Activated T-cell treated with anti-CD3 and anti-CD28 coated beads for 48 hours (primary cell): Measurements from ENCODE around the gene KIAA0586.
"Not testable (repeated sequence)": the region's sequence is repeated elsewhere in the genome, so short reads cannot be mapped to it uniquely, and the experiment has no call there.

Experiments used
- DNase-seq: peaks from one replicate; pipeline ENCODE4 v3.0.0-alpha.2; 2020; ENCODE audit warnings: low read depth

The KIAA0586 gene

DNA sequence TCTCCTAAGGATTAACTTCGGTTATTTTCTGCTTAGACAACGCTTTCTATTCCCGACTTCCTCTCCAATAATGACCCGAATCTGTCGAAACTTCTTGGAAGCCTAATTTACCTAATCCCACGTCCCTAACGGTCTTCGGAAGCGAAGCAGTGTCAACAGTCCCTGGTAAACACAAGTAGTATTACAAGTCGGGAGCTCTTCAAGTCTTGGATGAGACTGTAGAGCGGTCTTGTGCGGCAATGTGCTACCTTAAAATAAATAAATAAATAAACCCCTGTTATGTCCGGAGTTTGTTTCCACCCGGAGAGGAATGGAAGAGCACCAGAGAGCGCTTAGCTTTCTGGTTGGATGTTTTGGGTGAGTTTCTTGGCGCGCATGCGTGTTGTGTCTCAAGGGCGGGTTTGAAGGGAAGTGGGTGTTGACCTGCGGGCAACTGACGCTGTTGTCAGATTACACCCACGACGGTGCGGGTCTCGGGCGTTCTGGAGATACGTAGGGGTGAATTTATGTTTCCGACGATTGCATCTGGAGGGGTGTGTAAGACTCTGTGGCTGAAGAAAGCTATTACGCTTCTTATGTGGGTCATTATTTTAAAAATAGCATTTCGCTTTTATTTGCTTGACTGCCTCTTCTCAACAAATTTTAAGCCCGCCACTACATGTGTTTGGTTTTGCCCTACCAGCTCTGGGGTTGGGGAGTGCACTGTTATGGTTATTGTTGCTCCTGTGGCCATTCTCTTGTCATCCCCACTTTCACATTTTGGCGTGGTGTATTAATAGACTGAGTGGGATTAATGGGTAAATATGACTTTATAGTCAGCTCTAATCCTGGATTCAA is at the start of gene KIAA0586, which contains the start of gene TIMM9:
TSS of gene KIAA0586 (plus strand) at position 439 of the 837 bp plus-strand sequence. CDS start 546 bp downstream, outside the sequence.
TSS of gene TIMM9 (minus strand) at position 251 of the 837 bp plus-strand sequence. CDS start 15,586 bp downstream, outside the sequence.
- DNase-seq: peak; percentile 90

DNA sequence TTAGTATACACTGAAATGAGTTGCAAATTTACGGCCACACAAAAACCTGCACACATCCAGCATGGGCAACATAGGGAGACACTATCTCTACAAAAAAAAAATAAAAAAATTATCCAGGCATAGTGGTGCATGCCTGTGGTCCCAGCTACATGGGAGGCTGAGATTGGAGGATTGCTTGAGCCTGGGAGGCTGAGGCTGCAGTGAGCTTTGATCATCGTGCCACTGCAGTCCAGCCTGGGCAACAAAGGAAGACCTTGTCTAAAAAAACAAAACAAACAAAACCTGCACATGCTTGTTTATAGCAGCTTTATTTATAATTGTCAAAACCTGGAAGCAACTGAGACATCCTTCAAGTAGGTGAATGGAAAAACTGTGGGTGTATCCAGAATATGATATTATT is 36.7 kb upstream of the KIAA0586 start:
- DNase-seq: no peak

DNA sequence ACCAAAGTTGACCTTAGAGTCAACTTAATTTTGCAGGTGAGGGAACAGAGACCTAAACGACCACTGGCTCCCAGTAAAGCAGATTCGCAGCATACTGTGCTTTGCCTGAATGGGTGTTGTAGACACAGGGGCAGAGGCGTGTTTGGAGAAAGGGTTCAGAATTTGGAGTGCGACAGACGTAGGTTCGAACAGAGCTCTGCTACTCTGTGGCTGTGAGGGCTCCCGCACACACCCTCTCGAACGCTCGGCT is 32.0 kb upstream of the KIAA0586 start:
- DNase-seq: no peak

DNA sequence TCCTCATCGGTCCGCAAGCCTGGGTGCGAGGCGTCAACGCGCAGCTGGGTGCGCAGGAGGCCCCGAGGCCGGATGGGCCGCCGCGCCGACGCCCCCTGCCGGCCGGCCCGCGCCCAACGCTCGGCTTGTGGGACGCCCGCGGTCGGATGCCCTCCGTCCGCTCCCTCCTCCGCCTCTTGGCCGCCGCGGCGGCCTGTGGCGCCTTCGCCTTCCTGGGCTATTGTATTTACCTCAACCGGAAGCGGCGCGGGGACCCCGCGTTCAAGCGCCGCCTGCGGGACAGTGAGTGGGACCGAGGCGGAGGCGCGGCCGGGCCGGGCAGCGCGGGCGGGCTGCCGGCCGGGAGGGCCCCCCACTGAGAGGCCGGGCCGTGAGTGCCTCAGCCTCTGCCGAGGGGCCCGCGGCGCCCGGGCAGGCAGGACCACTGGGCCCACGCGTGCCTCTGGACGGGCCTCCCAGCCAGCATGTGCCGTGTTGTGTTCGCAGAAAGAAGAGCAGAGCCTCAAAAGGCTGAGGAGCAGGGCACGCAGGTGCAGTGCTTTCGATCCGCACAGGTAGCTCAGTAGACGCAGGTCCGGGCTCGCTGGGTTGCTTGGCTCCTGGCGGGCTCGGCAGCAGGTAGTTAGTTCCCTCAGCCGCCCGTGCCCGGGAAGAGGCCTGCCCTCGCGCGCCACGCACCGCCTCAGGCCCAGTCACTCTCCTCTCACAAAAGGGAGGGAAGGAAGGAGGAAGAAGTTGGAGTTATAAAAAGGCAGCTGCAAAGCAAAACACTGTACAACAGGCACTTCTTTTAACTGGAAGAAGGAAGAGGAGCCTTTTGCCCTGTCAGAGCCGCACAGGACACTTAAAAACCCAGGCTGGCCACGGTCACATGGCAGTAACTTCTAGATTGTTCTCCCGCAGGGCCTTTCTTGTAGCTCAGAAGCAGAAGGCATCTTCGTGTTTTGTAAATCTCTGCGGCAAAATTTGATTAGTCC is 31.4 kb upstream of the KIAA0586 start, which contains the start of gene TOMM20L:
TSS of gene TOMM20L (plus strand) at position 119 of the 977 bp plus-strand sequence. CDS start at position 147, 28 bp downstream.
- DNase-seq: peak; percentile 78

DNA sequence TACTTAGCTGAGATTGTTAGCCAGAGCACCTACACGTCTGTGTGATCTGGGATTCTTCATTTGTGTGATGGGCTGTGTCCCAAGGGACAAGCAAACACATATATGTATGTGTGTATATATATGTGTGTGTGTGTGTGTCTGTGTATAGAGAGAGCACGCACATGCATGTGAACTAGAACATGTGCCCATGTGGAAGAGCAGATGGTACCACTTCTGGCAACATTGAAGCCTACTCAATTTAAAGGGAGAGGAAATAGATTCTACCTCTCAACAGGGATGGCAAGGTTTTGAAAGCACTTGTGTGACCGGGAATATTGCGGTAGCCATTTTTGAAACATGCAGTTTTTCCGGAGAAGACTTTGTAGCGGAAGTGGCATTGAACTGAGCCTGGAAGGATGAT is 30.4 kb upstream of the KIAA0586 start:
- DNase-seq: no peak

DNA sequence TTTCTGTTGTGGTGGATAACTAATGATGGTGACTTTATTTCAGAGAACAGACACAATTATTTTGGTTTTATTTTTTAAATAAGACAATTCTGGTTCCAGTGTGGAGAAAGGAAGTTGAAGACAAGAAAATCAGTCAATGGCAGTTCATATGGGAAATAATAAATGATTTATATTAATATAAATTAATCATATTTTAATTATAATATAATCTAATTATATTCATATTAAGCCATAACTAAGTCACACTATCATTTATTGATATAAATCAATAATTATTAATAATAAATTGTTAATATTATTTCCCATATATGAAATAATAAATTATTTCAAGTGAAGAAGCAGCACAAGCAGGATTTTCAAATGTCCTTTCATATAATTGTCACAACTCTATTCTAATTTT is 29.0 kb upstream of the KIAA0586 start:
- no peak for DNase-seq

DNA sequence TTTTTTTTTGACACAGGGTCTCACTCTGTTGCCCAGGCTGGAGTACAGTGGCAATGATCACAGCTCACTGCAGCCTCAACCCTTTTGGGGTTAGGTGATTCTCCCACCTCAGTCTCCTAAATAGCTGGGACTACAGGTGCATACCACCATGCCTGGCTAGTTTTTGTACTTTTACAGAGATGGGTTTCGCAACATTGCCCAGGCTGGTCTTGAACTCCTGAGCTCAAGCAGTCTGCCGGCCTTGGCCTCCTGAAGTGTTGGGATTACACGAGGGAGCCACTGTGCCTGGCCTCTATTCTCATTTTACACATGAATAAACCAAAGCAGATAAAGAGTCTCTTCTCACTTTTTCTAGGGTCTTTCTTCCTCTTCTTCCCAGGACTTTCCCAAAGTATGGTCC is 28.6 kb upstream of the KIAA0586 start:
- DNase-seq: no peak

DNA sequence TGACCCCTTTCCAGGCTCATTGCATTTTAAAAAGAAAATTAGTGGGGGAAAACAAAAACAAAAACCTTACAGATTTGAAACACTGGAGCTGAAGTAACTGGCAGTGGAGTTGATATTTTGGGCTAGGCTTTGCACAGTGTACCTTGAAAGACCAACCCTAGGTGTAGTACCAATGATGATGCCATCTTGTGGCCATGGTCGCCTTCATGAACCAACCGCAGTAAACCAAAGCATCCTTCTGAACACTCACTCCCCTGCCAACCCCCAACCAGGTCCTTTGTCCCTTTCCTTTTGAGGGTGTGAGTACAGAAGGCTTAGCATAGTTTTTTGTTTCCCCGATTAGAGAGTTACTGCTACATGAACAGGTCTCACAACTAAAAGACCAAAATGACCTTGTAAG is 25.9 kb upstream of the KIAA0586 start:
- DNase-seq: no peak

DNA sequence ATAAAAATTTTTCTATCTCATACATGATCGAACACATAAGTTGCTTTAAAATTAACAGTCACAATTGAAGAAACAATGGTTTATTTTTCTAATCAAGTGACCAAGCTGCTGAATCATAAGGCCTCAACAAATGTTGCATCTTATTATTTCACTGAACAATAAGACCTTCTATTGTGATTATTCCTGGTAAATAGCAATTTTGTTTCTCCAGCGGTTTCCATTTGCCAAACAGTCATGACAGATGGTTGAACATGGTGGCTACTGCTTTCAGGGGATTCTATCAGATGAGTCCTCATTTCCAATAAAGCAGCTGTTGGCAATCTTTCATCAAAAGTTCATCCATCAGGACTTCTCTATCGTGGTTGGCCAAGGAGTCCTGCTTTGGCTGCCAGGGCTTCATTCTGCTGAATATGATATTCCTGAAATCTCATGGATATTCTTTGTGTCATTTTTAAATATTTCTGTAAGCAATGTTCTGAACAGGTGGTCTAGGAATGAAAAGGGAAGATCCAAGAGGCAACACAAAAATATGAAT is 18.8 kb upstream of the KIAA0586 start:
- no peak for DNase-seq

DNA sequence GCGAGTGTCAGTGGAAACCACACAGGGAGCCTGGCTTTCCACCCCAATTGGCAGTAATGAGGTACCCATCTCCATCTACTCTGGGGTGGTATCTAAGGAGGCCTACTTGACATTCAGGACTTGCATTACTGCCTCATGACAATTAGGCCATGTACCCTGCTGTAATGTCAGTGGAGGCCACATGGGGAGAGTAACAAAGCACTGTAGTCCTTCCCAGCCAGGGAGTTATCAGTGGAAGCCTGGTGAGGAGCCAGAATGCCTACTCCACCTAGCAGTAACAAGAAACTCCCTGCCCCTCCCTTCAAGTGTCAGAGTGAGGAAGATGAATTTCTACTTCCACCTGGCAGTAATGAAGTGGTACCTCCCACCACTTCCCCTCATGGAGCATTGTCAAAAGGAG is 12.7 kb upstream of the KIAA0586 start:
- DNase-seq: no peak

DNA sequence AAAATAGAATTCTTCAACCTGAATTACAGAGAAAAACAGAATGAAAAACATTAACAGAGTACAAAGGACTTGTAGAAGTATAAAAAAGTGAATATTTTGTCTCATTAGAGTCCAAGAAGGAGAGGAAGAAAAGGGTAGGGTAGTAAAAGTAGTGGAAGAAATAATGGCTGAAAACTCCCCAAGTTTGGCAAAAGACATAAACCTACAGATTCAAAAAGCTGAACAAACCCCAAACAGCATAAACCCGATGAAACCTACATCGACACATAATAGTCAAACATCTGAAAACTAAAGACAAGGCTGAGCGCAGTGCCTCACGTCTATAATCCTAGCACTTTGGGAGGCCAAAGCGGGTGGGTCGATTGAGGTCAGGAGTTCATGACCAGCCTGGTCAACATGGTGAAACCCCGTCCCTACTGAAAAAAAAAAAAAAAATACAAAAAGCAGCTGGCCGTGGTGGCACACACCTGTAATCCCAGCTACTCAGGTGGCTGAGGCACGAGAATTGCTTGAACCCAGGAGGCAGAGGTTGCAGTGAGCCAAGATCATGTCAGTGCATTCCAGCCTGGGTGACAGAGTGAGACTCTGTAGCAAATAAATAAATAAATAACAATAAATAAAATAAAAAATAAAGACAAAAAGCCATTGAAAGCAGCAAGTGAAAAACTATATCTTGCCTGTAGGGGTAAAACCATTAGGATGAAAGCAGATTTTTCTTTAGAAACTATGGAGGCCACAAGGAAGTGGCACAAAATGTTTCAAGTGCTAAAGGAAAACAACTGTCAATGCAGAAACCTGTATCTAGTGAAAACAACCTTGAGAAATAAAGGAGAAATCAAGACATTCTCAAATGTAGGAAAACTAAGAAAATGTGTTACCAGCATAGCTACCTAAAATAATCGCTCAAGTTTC is 11.6 kb upstream of the KIAA0586 start:
- DNase-seq: no peak

DNA sequence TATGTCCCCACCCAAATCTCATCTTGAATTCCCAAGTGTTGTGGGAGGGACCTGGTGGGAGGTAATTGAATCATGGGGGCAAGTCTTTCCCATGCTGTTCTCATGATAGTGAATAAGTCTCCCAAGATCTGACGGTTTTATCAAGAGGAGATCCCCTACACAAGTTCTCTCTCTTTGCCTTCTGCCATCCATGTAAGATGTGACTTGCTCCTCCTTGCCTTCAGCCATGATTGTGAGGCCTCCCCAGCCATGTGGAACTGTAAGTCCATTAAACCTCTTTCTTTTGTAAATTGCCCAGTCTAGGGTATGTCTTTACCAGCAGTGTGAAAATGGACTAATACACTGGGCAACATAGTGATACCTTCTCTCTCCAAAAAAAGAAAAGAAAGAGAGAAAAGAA is 10.6 kb upstream of the KIAA0586 start:
- DNase-seq: not testable (repeated sequence)

DNA sequence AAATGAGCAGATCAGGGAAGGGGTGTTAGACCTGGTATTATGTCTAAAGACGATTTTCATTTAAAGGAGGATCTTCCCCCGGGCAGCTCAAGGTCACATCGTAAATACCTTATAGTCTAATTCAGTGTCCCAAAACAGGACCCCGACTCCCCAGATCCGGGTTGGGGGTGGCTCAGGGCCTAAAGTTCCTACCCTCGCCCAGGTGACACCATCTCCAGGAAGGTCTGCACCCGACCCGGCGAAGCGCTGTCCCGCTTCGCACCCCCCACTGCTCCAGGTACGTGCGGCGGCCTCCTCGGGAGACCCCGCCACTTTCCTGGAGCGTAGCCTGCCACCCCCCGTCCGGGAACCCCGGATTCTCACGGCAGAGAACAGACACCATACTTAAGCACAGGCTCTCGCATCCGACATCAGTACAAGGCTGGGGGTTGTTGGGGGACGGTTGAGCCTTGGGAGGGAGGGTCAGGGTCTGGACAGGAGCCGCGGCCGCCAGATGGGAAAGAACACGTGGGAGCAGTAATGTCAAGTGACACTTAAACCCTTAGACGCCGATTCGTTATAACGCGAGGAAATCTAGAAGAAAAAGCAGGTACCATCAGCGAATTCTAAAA is 744 bp upstream of the KIAA0586 start:
- peak; percentile 25 for DNase-seq

DNA sequence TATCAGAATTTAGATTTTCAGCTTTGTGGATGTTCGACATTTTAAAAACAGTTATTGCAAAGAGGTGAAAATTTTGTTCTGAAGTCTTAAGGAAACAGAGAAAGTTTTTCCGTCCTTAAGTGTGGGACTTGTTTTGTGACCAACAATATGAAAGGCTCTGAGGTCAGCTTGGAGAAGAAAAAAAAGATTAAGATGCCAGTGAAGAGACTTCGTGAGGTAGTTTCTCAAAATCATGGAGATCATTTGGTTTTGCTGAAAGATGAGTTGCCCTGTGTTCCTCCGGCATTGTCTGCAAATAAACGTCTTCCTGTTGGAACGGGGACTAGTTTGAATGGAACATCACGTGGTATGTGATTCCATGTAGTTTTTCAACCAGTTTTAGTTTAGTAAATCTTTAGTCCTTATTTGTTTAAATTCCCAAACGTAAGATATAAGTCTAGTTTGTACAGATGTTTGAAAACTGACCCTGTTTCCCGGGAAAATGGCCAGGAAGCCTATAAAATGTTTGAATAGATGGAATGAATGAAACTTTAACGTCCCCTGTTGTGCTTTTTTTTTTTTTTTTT is 682 bp downstream of the KIAA0586 start:
- no peak for DNase-seq

DNA sequence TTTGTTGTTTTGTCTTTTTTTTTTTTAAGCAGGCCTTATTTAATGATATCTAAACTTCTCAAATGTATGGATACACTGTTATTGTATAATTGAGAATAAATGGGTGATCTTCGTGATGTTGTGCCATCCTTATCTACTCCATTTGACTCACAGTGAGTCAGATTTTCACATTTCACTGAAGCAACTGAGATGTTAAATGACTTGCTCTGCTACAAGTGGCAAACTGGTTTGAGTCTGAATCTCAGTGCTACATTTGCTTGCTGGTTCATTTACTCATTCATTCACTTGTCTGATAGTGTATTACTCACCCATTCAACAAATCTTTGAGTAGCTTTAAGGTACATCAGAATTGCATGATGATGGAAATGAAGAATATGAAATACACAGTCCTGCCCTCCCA is 2.6 kb downstream of the KIAA0586 start:
- DNase-seq: no peak

DNA sequence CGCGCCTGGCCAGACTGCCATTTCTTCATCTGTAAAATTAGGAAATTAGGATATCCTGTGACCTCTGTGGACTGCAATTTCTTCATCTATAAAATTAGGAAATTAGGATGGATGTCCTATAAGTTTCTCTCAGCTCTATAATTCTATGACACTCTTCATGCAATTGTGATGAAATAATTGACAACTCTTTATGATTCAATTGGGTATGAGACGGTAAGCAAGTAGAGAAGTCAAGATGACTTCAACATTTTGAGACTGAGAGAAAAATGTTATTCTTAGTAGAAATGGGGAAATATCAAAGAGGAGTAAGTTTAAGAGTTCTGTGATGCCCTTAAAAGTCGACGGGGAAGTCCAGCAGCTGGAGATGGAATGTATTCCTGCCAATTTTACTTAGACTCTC is 12.0 kb downstream of the KIAA0586 start:
- no peak for DNase-seq

DNA sequence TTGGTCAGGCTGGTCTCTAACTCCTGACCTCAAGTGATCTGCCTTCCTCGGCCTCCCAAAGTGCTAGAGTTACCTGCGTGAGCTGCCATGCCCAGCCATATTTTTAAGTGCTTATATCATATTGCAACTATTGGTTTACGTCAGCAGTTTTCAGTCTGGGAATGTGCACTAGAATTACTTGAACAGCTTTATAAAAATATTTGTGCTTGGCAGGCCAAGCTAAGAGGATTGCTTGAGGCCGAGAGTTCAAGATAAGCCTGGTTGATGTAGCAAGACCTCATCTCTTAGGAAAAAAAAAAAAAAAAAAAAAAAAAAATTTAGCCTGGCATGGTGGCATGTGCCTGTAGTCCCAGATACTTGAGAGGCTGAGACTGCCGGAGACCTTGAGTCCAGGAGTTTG is 17.1 kb downstream of the KIAA0586 start:
- no peak for DNase-seq

DNA sequence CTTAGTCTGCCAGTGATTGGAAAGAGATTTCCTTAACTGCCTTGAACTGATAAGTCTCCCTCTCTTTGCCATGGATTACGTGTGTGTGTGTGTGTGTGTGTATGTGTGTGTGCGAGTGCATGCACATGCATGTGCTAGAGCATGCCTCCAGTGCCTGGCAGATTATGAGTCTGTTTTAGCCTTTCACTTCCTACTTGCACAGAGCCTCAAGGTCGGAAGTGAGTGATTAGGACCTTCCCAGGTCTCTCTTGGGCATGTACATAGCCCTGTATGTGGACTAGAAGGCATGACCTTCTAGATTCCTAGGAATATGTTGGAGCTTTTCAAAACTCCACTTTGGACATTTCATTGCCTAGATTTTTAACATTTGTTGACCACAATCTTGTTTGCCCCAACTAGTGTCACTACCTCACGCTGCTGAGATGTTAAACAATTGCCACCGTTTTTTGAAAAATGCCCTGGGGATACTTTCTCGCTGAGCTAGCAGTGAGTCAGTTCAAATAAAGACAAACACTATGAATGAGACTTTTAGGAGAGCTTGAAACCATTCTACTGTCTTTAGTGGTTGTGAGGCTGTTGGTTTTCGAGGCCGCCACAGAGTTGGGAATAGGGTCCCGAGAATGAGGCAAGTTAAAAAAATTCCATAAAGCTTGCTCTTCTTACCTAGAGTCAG is 28.2 kb downstream of the KIAA0586 start:
- no peak for DNase-seq

DNA sequence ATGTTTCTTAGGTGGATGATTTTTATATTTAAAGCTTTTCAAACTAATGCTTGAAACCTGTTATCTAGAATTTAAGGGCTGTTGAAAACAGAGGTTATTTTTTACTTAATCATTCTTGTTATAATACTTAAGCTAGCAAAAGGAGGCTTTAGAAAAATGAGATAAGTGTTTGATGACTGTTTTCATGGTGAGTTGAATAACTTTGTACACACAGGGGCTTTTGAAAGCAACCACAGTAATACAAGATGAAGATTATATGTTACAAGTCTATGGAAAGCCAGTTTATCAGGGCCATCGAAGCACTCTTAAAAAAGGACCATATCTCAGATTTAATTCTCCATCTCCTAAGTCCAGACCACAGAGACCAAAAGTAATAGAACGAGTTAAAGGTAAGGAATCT is 33.3 kb downstream of the KIAA0586 start:
- no peak for DNase-seq

DNA sequence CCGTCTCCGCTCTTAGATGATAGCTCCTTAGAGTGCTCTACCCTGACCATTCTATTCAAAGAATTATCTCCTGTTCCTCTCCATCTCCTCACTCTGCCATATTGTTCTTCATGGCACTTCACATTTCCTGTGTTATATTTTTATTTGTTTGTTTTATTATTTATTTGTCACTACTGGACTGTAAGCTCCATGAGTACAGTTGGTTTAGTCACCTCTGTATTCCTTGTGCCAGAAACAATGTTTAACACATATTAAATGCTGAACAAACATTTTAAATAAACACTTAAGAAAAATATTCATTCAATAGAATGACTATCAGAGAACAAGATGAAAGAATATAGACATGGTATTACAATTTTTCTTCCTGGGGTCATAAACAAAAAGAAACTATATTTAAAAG is 35.6 kb downstream of the KIAA0586 start:
- no peak for DNase-seq
